Neutrophil (primary cell): ENCODE data around the gene PNMA6A.
"Not testable (repeated sequence)": the region's sequence is repeated elsewhere in the genome, so short reads cannot be mapped to it uniquely, and the experiment has no call there.

Source experiments
- H3K27ac ChIP-seq: fragments of 200-600 bp; sonication (generic); 2 replicates; pipeline ENCODE4 v1.5.1; 2016; ENCODE audit warnings: mild to moderate bottlenecking, moderate library complexity
- H3K27me3 ChIP-seq: fragments of 200-600 bp; sonication (generic); 2 replicates; pipeline ENCODE4 v1.6.0; 2016; ENCODE audit warnings: mild to moderate bottlenecking
- H3K36me3 ChIP-seq: fragments of 200-600 bp; sonication (generic); 2 replicates; pipeline ENCODE4 v1.5.1; 2017
- H3K4me1 ChIP-seq, 2 experiments: fragments of 200-600 bp in 1 of 2; sonication (generic) in 1 of 2; 1 replicate in 1 of 2; 2 replicates in 1 of 2; pipeline versions ENCODE4 v1.5.1 to v1.6.1; 2013 to 2016; ENCODE audit warnings: low read depth in 1 of 2, low read length in 1 of 2, mild to moderate bottlenecking in 1 of 2, moderate library complexity in 1 of 2; ENCODE audit not compliant: control insufficient read depth in 1 of 2, insufficient read depth in 1 of 2
- H3K4me3 ChIP-seq, 2 experiments: fragments of 200-600 bp in 1 of 2; sonication (generic) in 1 of 2; 1 replicate in 1 of 2; 2 replicates in 1 of 2; pipeline ENCODE4 v1.5.1; 2013 to 2016; ENCODE audit warnings: low read depth in 1 of 2, low read length in 1 of 2, mild to moderate bottlenecking in 1 of 2, moderate library complexity in 1 of 2
- H3K9me3 ChIP-seq: fragments of 200-600 bp; sonication (generic); 2 replicates; pipeline ENCODE4 v1.5.1; 2016
- CTCF ChIP-seq: fragments of 200-600 bp; sonication (generic); IDR thresholded peaks from 2 replicates; pipeline ENCODE4 v1.5.1; 2016; ENCODE audit warnings: antibody characterized with exemption

The PNMA6A gene

GRCh38 chrX:153074262-153074899 lies 2.1 kb downstream of the PNMA6A start:
- TF ChIP-seq CTCF: no peak
- Histone ChIP-seq H3K27me3 (no peaks in the 10 kb centered on the region), H3K4me3 (no peak overlapping the region), H3K9me3 (no peaks in the 10 kb centered on the region), H3K36me3 (no peaks in the 10 kb centered on the region), H3K27ac (no peak overlapping the region), H3K4me1 (no peaks in the 10 kb centered on the region)

DNA sequence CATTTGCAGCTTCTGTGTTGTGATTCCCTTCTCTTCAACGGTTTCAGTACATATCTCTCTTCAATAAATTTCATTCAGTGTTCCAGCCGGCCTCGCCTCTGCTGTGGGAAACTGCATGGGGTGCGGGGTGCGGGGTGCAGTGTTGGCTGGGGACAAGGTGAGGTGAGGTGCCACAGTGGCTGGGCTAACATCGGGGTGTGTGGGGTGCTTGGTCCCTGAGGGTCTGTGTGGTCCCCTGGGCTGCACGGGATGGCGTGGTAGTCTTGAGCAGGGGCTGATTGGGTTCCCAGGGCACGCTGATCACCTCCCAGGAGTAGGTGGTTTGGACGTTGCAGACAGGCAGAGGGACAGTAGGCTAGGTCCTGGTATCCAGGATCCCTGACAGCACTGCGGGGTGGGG lies 2.7 kb downstream of the PNMA6A start:
- Histone ChIP-seq H3K36me3 (no peaks in the 10 kb centered on the region), H3K27me3 (no peaks in the 10 kb centered on the region), H3K4me1 (no peaks in the 10 kb centered on the region), H3K4me3 (no peak overlapping the region), H3K27ac (no peak overlapping the region), H3K9me3 (no peaks in the 10 kb centered on the region)
- TF ChIP-seq CTCF: no peak

DNA sequence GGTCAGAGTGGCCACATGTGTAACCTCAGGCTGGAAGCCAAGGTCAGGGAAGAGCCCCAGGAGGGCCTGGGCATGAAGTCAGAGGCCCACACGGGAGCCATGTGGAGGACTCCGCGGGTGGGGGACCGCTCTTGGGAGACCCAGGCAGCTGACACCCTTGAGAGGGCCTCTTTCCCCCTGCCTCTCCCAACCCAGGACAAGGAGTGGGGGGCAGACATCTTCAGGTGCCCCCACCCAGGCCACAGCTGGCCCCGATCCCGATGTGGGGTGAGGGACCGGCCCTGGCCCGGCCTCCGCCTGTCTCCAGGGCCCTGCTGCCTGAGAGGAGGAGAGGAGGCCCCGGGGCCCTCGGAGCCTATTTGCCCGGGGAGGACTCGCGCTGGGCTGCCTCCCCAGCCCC lies 3.1 kb downstream of the PNMA6A start:
- no peak for TF ChIP-seq CTCF
- no peaks in the 10 kb centered on the region for H3K9me3 ChIP-seq

DNA sequence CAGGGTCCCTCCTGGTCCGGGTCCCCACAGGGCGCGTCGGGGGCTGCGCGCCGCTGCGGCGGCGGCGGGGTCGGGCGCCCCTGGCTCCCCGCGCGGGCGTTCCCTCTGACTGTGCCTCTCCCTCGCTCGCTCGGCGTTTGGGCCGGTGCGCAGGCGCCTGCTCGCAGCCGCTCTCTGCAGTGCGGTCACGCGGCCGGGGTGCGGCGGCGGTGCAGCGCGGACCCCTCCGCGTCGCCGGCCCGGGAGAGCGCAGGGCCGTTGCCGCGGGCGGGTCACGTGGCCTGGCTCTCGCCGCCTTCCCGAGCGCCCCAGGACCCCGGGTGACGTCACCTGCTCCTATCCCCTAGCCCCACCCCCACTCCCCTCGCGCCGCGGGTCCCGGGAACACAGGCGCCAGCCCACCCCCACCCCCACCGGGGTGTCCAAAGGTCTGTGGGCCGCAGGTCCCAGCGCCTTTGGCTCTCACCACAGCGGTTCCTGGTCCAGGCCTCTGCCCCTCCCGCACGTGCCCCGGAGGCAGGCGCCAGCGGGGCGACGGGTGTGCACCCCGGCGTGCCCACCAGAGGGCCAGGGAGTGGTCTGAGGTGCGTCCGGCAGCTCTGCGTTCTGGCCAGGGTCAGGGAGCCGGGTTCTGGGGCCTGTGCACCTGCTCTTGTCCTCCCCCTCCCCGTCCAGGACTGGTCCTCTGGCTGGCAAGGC lies 5.3 kb downstream of the PNMA6A start:
- H3K4me1 ChIP-seq, H3K4me3 ChIP-seq, H3K36me3 ChIP-seq, H3K27me3 ChIP-seq, H3K9me3 ChIP-seq, H3K27ac ChIP-seq: not testable (repeated sequence)

More for the DNA sequence above, 3.1 kb downstream of the PNMA6A start:
- H3K4me1 ChIP-seq: no peaks in the 10 kb centered on the region
- no peak overlapping the region for H3K27ac ChIP-seq
- no peaks in the 10 kb centered on the region for H3K27me3 ChIP-seq
- no peak overlapping the region for H3K4me3 ChIP-seq
- no peaks in the 10 kb centered on the region for H3K36me3 ChIP-seq

GRCh38 chrX:153083238-153083923 lies 11.1 kb downstream of the PNMA6A start:
- not testable (repeated sequence) for H3K4me1 ChIP-seq, H3K27me3 ChIP-seq, H3K9me3 ChIP-seq, H3K4me3 ChIP-seq, H3K27ac ChIP-seq, H3K36me3 ChIP-seq

DNA sequence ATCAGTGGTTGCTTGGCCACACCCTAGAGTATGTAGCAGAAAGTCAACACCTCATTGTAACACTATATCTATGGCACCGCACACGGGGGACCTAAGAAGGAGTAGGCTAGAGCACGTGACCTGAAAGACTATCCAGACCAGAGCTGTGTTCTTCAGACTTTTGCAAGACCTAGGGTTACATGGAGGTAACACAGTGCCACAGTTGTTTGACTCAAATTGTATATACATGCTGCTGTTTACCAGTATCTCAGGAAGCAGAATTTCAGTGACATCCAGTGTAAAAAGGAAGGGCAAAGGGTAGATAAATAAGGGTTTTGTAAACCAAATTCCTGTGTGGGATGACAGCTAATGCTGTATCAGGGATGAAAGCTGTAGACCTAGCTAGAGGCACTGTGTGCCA lies 30.2 kb downstream of the PNMA6A start:
- H3K4me1 ChIP-seq: no peaks in the 10 kb centered on the region
- no peaks in the 10 kb centered on the region for H3K27me3 ChIP-seq
- no peaks in the 10 kb centered on the region for H3K36me3 ChIP-seq
- no peaks in the 10 kb centered on the region for H3K9me3 ChIP-seq
- H3K4me3 ChIP-seq: no peak overlapping the region
- TF ChIP-seq CTCF: no peak
- H3K27ac ChIP-seq: no peak overlapping the region

GRCh38 chrX:153104959-153105358 lies 32.7 kb downstream of the PNMA6A start:
- not testable (repeated sequence) for H3K9me3 ChIP-seq, H3K27me3 ChIP-seq, H3K4me1 ChIP-seq

GRCh38 chrX:153106092-153106801 lies 34.0 kb downstream of the PNMA6A start:
- H3K4me1 ChIP-seq, H3K36me3 ChIP-seq, H3K4me3 ChIP-seq, H3K27ac ChIP-seq, H3K27me3 ChIP-seq, H3K9me3 ChIP-seq: not testable (repeated sequence)

More at GRCh38 chrX:153104959-153105358, 32.7 kb downstream of the PNMA6A start:
- not testable (repeated sequence) for H3K4me3 ChIP-seq, H3K36me3 ChIP-seq, H3K27ac ChIP-seq

GRCh38 chrX:153110735-153111134 lies 38.5 kb downstream of the PNMA6A start:
- H3K4me3 ChIP-seq, H3K9me3 ChIP-seq, H3K36me3 ChIP-seq, H3K27me3 ChIP-seq, H3K27ac ChIP-seq, H3K4me1 ChIP-seq: not testable (repeated sequence)
